Measurements from ENCODE around the gene SNAP47. TPM values are rescaled to one million over a fixed set of nuclear protein-coding genes. Genes with fewer than 3 reads are reported as not detected.

SNAP47 gene
- total RNA-seq, 1 donor from 2014 or later, result 24.2 TPM

GRCh38 chr1:227769047-227769935 lies 34.1 kb downstream of the SNAP47 start:
- no peak for ATAC-seq (ENCODE audit: low read depth)
- Mint-ChIP-seq H3K27me3 (no peaks in the 10 kb centered on the region), H3K9me3 (no peaks in the 10 kb centered on the region), H3K4me1 (peaks cover 9% of the 10 kb centered on the region), H3K36me3 (ENCODE audit: low read depth) (peaks cover 47% of the 10 kb centered on the region), H3K27ac (no peak overlapping the region), H3K4me3 (no peak overlapping the region)
- no peak for TF ChIP-seq CTCF (IDR thresholded peaks at IDR 0.05)
- intact Hi-C loops (cut with micrococcal nuclease), result no loop called here
- DNase-seq, result no peak
- CTCF ChIA-PET, result interaction anchor here (1.2 kb wide), 1 partner anchor 11 kb away, joined by 3 read pairs; no protein-coding TSS in a partner anchor
- POLR2A ChIA-PET, result no interaction called here

- no peak for TF ChIP-seq CTCF (IDR thresholded peaks at IDR 0.05)
- CTCF ChIA-PET, result no interaction called here
- Mint-ChIP-seq H3K27ac (no peak overlapping the region), H3K36me3 (ENCODE audit: low read depth) (peaks cover 51% of the 10 kb centered on the region), H3K27me3 (no peaks in the 10 kb centered on the region), H3K9me3 (no peaks in the 10 kb centered on the region), H3K4me1 (peaks cover 9% of the 10 kb centered on the region), H3K4me3 (no peak overlapping the region)
- intact Hi-C loops (cut with micrococcal nuclease), result no loop called here
- no peak for DNase-seq
- POLR2A ChIA-PET, result no interaction called here
- ATAC-seq (ENCODE audit: low read depth), result no peak
These were observed 34.8 kb downstream of the SNAP47 start for GRCh38 chr1:227769936-227770494.

GRCh38 chr1:227770812-227771211 lies 35.6 kb downstream of the SNAP47 start:
- intact Hi-C loops (cut with micrococcal nuclease), result no loop called here
- H3K36me3 Mint-ChIP-seq (ENCODE audit: low read depth), result peaks cover 51% of the 10 kb centered on the region
- POLR2A ChIA-PET, result no interaction called here
- no peak for ATAC-seq (ENCODE audit: low read depth)
- no peak overlapping the region for H3K27ac Mint-ChIP-seq
- CTCF ChIA-PET, result no interaction called here
- H3K9me3 Mint-ChIP-seq, result no peaks in the 10 kb centered on the region
- TF ChIP-seq CTCF (IDR thresholded peaks at IDR 0.05), result no peak
- H3K27me3 Mint-ChIP-seq, result no peaks in the 10 kb centered on the region
- no peak overlapping the region for H3K4me3 Mint-ChIP-seq
- no peak for DNase-seq
- H3K4me1 Mint-ChIP-seq, result peaks cover 9% of the 10 kb centered on the region

- intact Hi-C loops (cut with micrococcal nuclease), result no loop called here
- CTCF ChIA-PET, result no interaction called here
These were observed 36.1 kb downstream of the SNAP47 start for GRCh38 chr1:227771326-227771725.

More at GRCh38 chr1:227771326-227771725, 36.1 kb downstream of the SNAP47 start:
- TF ChIP-seq CTCF (IDR thresholded peaks at IDR 0.05), result no peak
- ATAC-seq (ENCODE audit: low read depth) (no peak), DNase-seq (no peak)
- H3K27me3 Mint-ChIP-seq, result no peaks in the 10 kb centered on the region
- peaks cover 5% of the 10 kb centered on the region for H3K4me1 Mint-ChIP-seq
- POLR2A ChIA-PET, result interaction anchor here (0.6 kb wide), 1 partner anchor 27 kb away, joined by 4 read pairs; no protein-coding TSS in a partner anchor
- H3K9me3 Mint-ChIP-seq, result no peaks in the 10 kb centered on the region
- H3K36me3 Mint-ChIP-seq (ENCODE audit: low read depth), result peaks cover 55% of the 10 kb centered on the region
- H3K4me3 Mint-ChIP-seq, result no peak overlapping the region
- H3K27ac Mint-ChIP-seq, result no peak overlapping the region
